ENCODE data around the gene EVC.
"Not testable (repeated sequence)": the region's sequence is repeated elsewhere in the genome, so short reads cannot be mapped to it uniquely, and the experiment has no call there.

Gene EVC

DNA sequence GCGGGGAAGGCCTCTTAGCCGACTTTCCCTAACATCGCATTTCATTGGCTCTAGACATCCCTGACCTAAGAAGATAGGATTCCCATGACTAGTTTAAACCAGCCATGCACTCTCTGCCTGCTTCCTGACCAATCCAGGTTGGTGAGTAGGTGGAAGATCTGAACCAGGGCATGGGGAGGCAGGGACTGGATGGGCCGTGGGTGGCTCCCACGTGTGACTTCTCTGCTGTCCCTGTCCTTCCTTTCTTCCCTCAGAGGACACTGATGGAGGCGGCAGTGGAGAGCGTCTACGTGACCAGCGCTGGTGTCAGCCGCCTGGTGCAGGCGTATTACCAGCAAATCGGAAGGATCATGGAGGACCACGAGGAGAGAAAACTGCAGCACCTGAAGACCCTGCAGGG is 90.7 kb downstream of the EVC start:
- Histone ChIP-seq H3K4me1 (ENCODE audit: control insufficient read depth in 5 of 5, insufficient read depth in 5 of 5, low read length in 5 of 5) (peaks cover 0 to 3% (median 0%) of the 10 kb centered on the region in 5 donors), H3K4me3 (ENCODE audit: low read depth in 1 of 5, low read length in 5 of 5) (no peak overlapping the region), H3K36me3 (ENCODE audit: control insufficient read depth in 5 of 5, insufficient read depth in 5 of 5, low read length in 5 of 5) (peaks cover 0 to 45% (median 37%) of the 10 kb centered on the region in 5 donors), H3K9ac (ENCODE audit: low read length in 5 of 5) (no peak overlapping the region), H3K27ac (ENCODE audit: low read depth, low read length) (no peak overlapping the region), H3K27me3 (ENCODE audit: control insufficient read depth in 5 of 5, insufficient read depth in 4 of 5, low read length in 5 of 5) (no peaks in the 10 kb centered on the region), H3K9me3 (ENCODE audit: control insufficient read depth in 5 of 5, low read length in 5 of 5) (no peaks in the 10 kb centered on the region)

DNA sequence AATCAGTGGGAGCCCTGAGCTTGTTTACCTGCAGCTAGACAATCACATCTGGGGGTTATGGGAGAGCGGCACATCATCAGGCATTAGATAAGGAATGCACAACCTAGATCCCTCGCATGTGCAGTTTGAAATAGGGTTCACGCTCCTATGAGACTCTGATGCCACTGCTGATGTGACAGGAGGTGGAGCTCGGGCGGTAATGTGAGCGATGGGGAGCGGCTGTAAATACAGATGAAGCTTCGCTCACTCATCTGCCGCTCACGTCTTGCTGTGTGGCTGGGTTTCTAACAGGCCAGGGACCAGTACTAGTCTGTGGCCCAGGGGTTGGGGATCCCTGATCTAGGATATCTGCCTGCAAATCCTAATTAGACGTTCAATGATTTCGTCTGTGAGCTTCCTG is 91.6 kb downstream of the EVC start:
- H3K9ac ChIP-seq (ENCODE audit: low read length in 5 of 5), result no peak overlapping the region
- H3K27me3 ChIP-seq (ENCODE audit: control insufficient read depth in 5 of 5, insufficient read depth in 4 of 5, low read length in 5 of 5), result no peaks in the 10 kb centered on the region
- no peak overlapping the region for H3K4me3 ChIP-seq (ENCODE audit: low read depth in 1 of 5, low read length in 5 of 5)
- peaks cover 0 to 3% (median 0%) of the 10 kb centered on the region in 5 donors for H3K4me1 ChIP-seq (ENCODE audit: control insufficient read depth in 5 of 5, insufficient read depth in 5 of 5, low read length in 5 of 5)
- H3K36me3 ChIP-seq (ENCODE audit: control insufficient read depth in 5 of 5, insufficient read depth in 5 of 5, low read length in 5 of 5), result peaks cover 0 to 38% (median 31%) of the 10 kb centered on the region in 5 donors
- no peaks in the 10 kb centered on the region for H3K9me3 ChIP-seq (ENCODE audit: control insufficient read depth in 5 of 5, low read length in 5 of 5)
- no peak overlapping the region for H3K27ac ChIP-seq (ENCODE audit: low read depth, low read length)

DNA sequence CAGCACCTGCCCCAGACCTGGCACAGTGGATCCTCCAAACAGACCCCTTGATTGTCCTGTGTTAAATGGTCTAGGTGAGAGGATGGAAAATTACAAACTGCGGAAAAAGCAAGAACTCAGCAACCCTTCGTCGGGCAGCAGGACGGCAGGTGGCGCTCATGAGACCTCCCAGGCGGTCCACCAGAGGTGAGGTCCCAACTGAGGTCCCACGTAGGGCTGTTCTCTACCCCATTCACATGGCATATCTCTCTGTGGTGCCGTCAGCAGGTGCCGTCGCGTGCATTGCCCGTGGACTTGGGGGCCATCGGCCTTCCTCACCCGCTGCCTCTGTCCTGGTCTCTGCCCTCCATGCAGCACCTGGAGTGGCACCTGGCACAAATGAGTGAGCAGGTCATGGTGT is 93.7 kb downstream of the EVC start:
- Histone ChIP-seq H3K4me3 (ENCODE audit: low read depth in 1 of 5, low read length in 5 of 5) (no peak overlapping the region), H3K36me3 (ENCODE audit: control insufficient read depth in 5 of 5, insufficient read depth in 5 of 5, low read length in 5 of 5) (peaks cover 0 to 54% (median 47%) of the 10 kb centered on the region in 5 donors), H3K27me3 (ENCODE audit: control insufficient read depth in 5 of 5, insufficient read depth in 4 of 5, low read length in 5 of 5) (no peaks in the 10 kb centered on the region), H3K9me3 (ENCODE audit: control insufficient read depth in 5 of 5, low read length in 5 of 5) (no peaks in the 10 kb centered on the region), H3K4me1 (ENCODE audit: control insufficient read depth in 5 of 5, insufficient read depth in 5 of 5, low read length in 5 of 5) (peaks cover 0 to 5% (median 0%) of the 10 kb centered on the region in 5 donors), H3K9ac (ENCODE audit: low read length in 5 of 5) (no peak overlapping the region), H3K27ac (ENCODE audit: low read depth, low read length) (no peak overlapping the region)

DNA sequence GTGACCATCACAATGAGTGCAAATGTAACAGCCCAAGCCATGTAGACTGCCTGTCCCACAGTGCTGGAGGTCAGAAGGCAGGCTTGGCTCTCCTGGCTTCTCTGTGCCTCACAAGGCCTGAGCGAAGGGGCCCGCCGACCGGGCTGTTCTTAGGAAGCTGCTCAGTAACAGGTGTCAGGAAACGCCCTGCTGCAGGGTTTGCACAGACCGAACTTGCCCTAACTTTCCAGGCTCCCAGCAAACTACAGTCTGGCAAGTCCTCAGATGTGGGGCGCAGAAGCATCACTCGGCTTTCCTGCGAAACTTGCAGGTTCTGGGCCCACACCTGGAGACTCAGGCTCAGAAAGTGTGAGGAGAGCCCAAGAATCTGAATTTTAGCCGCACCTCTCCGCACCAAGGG is 94.3 kb downstream of the EVC start:
- no peak overlapping the region for H3K27ac ChIP-seq (ENCODE audit: low read depth, low read length)
- peaks cover 0 to 5% (median 0%) of the 10 kb centered on the region in 5 donors for H3K4me1 ChIP-seq (ENCODE audit: control insufficient read depth in 5 of 5, insufficient read depth in 5 of 5, low read length in 5 of 5)
- peaks cover 0 to 60% (median 52%) of the 10 kb centered on the region in 5 donors for H3K36me3 ChIP-seq (ENCODE audit: control insufficient read depth in 5 of 5, insufficient read depth in 5 of 5, low read length in 5 of 5)
- no peak overlapping the region for H3K4me3 ChIP-seq (ENCODE audit: low read depth in 1 of 5, low read length in 5 of 5)
- H3K27me3 ChIP-seq (ENCODE audit: control insufficient read depth in 5 of 5, insufficient read depth in 4 of 5, low read length in 5 of 5), result no peaks in the 10 kb centered on the region
- H3K9me3 ChIP-seq (ENCODE audit: control insufficient read depth in 5 of 5, low read length in 5 of 5), result peaks cover 0 to 5% (median under 1%) of the 10 kb centered on the region in 5 donors
- no peak overlapping the region for H3K9ac ChIP-seq (ENCODE audit: low read length in 5 of 5)

DNA sequence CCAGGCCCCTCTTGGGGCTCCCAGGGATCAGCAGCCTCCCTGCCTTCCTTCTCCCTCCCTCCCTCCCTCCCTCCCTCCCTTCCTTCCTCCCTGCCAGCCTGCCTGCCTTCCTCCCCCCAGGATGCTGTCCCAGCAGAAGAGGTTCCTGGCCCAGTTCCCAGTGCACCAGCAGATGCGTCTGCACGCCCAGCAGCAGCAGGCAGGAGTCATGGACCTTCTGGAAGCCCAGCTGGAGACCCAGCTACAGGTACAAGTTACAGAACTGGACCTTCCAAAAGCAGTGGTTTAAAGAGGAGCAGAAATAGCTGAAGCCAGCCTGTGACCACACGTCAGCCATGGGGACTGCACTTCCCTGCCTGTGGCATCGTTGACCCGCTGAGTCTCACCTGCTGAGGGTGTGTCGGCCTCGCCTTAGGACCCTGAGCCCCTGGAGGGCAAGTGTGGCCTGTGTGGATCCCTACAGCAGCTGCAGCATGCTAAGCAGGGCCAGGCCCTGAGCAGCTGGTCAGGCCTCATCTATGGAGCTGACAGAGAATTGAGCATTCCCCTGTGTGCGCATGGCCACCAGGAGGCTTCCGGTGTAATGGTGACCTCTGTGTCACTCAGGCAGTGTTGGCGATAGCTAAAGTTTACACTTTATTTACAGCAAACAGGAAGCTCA is 97.2 kb downstream of the EVC start:
- H3K9ac ChIP-seq (ENCODE audit: low read length in 5 of 5), result no peak overlapping the region
- peaks cover 0 to 67% (median 61%) of the 10 kb centered on the region in 5 donors for H3K36me3 ChIP-seq (ENCODE audit: control insufficient read depth in 5 of 5, insufficient read depth in 5 of 5, low read length in 5 of 5)
- peaks cover 0 to 5% (median 0%) of the 10 kb centered on the region in 5 donors for H3K4me1 ChIP-seq (ENCODE audit: control insufficient read depth in 5 of 5, insufficient read depth in 5 of 5, low read length in 5 of 5)
- no peaks in the 10 kb centered on the region for H3K27me3 ChIP-seq (ENCODE audit: control insufficient read depth in 5 of 5, insufficient read depth in 4 of 5, low read length in 5 of 5)
- peaks cover 0 to 8% (median 4%) of the 10 kb centered on the region in 5 donors for H3K9me3 ChIP-seq (ENCODE audit: control insufficient read depth in 5 of 5, low read length in 5 of 5)
- H3K27ac ChIP-seq (ENCODE audit: low read depth, low read length), result no peak overlapping the region
- no peak overlapping the region for H3K4me3 ChIP-seq (ENCODE audit: low read depth in 1 of 5, low read length in 5 of 5)

DNA sequence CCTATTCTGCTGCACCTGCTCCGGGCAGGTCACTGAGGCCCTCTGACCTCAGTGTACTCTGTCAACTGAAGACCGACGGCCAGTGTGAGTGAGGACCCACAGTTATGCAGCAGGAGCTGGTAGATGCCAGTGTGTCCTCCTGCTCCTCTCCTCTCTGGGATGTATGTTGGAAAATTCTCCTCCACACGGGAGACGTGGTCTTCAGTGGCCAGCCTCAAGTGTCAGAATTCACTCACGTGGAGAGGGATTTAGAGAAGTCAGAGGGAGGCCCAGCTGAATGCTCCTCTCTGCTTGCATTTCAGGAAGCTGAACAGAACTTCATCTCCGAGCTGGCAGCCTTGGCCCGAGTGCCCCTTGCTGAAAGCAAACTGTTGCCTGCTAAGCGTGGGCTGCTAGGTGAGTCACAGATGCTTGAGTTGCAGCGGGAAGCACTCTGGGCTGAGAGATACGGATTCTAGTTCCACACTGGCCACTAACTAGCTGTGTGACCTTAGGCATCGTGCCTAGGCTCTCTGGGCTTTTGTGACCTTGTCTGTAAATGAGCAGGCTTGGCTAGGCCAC is 98.3 kb downstream of the EVC start:
- Histone ChIP-seq H3K27me3 (ENCODE audit: control insufficient read depth in 5 of 5, insufficient read depth in 4 of 5, low read length in 5 of 5) (no peaks in the 10 kb centered on the region), H3K4me3 (ENCODE audit: low read depth in 1 of 5, low read length in 5 of 5) (no peak overlapping the region), H3K27ac (ENCODE audit: low read depth, low read length) (no peak overlapping the region), H3K4me1 (ENCODE audit: control insufficient read depth in 5 of 5, insufficient read depth in 5 of 5, low read length in 5 of 5) (peaks cover 0 to 5% (median 0%) of the 10 kb centered on the region in 5 donors), H3K9me3 (ENCODE audit: control insufficient read depth in 5 of 5, low read length in 5 of 5) (peaks cover 0 to 8% (median 4%) of the 10 kb centered on the region in 5 donors), H3K9ac (ENCODE audit: low read length in 5 of 5) (no peak overlapping the region), H3K36me3 (ENCODE audit: control insufficient read depth in 5 of 5, insufficient read depth in 5 of 5, low read length in 5 of 5) (peaks cover 0 to 68% (median 59%) of the 10 kb centered on the region in 5 donors)

DNA sequence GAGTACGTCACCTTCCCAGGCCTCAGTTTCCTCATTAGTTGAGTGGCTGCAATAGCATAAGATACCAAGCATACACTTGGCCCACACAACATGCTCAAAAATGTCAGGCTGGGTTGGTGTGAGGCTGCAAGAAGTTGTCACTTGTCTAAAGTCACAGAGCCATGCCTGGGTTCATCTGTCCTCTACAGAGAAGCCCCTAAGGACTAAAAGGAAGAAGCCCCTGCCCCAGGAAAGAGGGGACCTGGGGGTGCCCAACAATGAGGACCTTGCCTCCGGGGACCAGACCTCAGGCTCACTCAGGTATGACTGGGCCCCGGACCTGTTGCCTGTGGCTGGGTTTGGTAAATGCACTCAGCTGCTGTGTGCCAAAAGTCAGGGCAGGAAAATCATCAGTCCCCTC is 99.2 kb downstream of the EVC start:
- Histone ChIP-seq H3K27me3 (ENCODE audit: control insufficient read depth in 5 of 5, insufficient read depth in 4 of 5, low read length in 5 of 5) (no peaks in the 10 kb centered on the region), H3K9ac (ENCODE audit: low read length in 5 of 5) (no peak overlapping the region), H3K4me1 (ENCODE audit: control insufficient read depth in 5 of 5, insufficient read depth in 5 of 5, low read length in 5 of 5) (peaks cover 0 to 5% (median 0%) of the 10 kb centered on the region in 5 donors), H3K4me3 (ENCODE audit: low read depth in 1 of 5, low read length in 5 of 5) (no peak overlapping the region), H3K27ac (ENCODE audit: low read depth, low read length) (no peak overlapping the region), H3K36me3 (ENCODE audit: control insufficient read depth in 5 of 5, insufficient read depth in 5 of 5, low read length in 5 of 5) (peaks cover 0 to 62% (median 51%) of the 10 kb centered on the region in 5 donors), H3K9me3 (ENCODE audit: control insufficient read depth in 5 of 5, low read length in 5 of 5) (peaks cover 0 to 8% (median 4%) of the 10 kb centered on the region in 5 donors)

DNA sequence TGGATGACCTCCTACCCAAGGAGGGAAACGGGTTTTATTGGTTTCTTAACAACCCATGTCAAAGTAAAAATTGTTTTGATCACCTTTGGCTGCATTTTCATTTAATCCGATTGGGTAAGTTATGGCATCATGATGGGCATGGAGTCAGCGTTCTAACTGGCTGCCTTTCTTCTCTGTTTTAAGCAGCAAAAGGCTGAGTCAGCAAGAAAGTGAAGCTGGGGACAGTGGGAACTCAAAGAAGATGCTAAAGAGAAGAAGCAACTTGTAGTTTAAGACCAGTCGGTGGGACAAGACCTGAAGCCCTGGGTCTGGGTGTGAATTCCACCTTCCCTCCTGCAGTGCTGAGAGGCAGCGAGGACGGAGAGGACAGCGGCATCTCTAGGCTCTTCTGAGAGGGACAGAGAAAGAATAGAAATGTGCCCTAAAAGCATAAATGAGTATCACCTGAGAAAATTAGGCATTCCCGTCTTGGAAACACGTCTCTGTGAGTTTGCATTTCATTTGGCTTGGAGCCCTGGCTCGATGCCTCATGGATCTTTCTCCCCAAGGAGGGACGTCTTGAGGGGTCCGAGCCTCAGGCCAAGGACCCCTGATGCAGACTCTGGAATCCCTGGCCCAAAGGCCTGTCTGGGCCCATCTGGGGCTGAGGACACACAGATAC is 99.9 kb downstream of the EVC start:
- H3K4me3 ChIP-seq (ENCODE audit: low read depth in 1 of 5, low read length in 5 of 5), result no peak overlapping the region
- no peak overlapping the region for H3K9ac ChIP-seq (ENCODE audit: low read length in 5 of 5)
- H3K27me3 ChIP-seq (ENCODE audit: control insufficient read depth in 5 of 5, insufficient read depth in 4 of 5, low read length in 5 of 5), result no peaks in the 10 kb centered on the region
- no peak overlapping the region for H3K27ac ChIP-seq (ENCODE audit: low read depth, low read length)
- peaks cover 0 to 59% (median 46%) of the 10 kb centered on the region in 5 donors for H3K36me3 ChIP-seq (ENCODE audit: control insufficient read depth in 5 of 5, insufficient read depth in 5 of 5, low read length in 5 of 5)
- H3K4me1 ChIP-seq (ENCODE audit: control insufficient read depth in 5 of 5, insufficient read depth in 5 of 5, low read length in 5 of 5), result peaks cover 0 to 5% (median 0%) of the 10 kb centered on the region in 5 donors
- H3K9me3 ChIP-seq (ENCODE audit: control insufficient read depth in 5 of 5, low read length in 5 of 5), result peaks cover 0 to 8% (median 4%) of the 10 kb centered on the region in 5 donors

DNA sequence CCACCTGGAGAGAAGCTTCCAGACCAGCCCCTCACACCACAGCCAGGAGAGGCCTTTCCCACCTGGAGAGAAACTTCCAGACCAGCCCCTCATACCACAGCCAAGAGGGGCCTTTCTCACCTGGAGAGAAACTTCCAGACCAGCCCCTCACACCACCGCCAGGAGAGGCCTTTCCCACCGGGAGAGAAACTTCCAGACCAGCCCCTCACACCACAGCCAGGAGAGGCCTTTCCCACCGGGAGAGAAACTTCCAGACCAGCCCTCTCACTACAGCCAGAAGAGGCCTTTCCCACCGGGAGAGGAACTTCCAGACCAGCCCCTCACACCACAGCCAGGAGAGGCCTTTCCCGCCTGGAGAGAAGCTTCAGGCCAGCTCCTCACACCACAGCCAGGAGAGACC is 101.1 kb downstream of the EVC start:
- not testable (repeated sequence) for H3K27me3 ChIP-seq (ENCODE audit: control insufficient read depth in 5 of 5, insufficient read depth in 4 of 5, low read length in 5 of 5); H3K27ac ChIP-seq (ENCODE audit: low read depth, low read length); H3K4me3 ChIP-seq (ENCODE audit: low read depth in 1 of 5, low read length in 5 of 5); H3K9me3 ChIP-seq (ENCODE audit: control insufficient read depth in 5 of 5, low read length in 5 of 5); H3K9ac ChIP-seq (ENCODE audit: low read length in 5 of 5); H3K4me1 ChIP-seq (ENCODE audit: control insufficient read depth in 5 of 5, insufficient read depth in 5 of 5, low read length in 5 of 5)
- H3K36me3 ChIP-seq (ENCODE audit: control insufficient read depth in 5 of 5, insufficient read depth in 5 of 5, low read length in 5 of 5), result peaks cover 0 to 61% (median 50%) of the 10 kb centered on the region in 5 donors

Measured in subcutaneous abdominal adipose tissue (tissue), 5 donors.